GM12878 (cell line): Measurements from ENCODE around the gene SPAG6. TPM values are rescaled to one million over a fixed set of nuclear protein-coding genes. Genes with fewer than 3 reads are reported as not detected.

ENCODE experiments used
- ATAC-seq: fragments of 200-7000 bp; cut with Tn5 transposase; 3 replicates; pipeline ENCODE4 v1.9.1; 2020; ENCODE audit warnings: mild to moderate bottlenecking, moderate library complexity
- BruUV-seq: library from RNA; stranded (reverse); fragments of 400-500 nt; replicated peaks from 2 replicates; lab custom pipeline; 2021; lab: Mats Ljungman, UMichigan
- CTCF ChIA-PET: fragments of 300-600 bp; sonication (Branson Sonifier 250); formaldehyde crosslinking; extraction: SDS; loops from one replicate; lab custom pipeline; 2021; ENCODE audit warnings: inconsistent platforms; lab: Yijun Ruan, JAX
- POLR2A ChIA-PET: fragments of 350-600 bp; formaldehyde crosslinking; extraction: SDS; loops from one replicate; lab custom pipeline; 2021; ENCODE audit warnings: inconsistent platforms; lab: Charles Lee
- RAD21 ChIA-PET: fragments of 300-600 bp; sonication (Branson Sonifier 250); formaldehyde crosslinking; loops from one replicate; lab custom pipeline; 2023; ENCODE audit warnings: antibody characterized with exemption; ENCODE audit not compliant: unreplicated experiment; lab: Charles Lee
- SMC1A ChIA-PET: fragments of 300-600 bp; sonication (Branson Sonifier 250); formaldehyde crosslinking; loops from one replicate; lab custom pipeline; 2023; ENCODE audit not compliant: unreplicated experiment, uncharacterized antibody; lab: Charles Lee
- DNase-seq: peaks from one replicate; pipeline ENCODE4 v3.0.0-alpha.2; 2011; ENCODE audit warnings: low read depth, low spot score
- FAIRE-seq: peaks from 3 replicates; lab custom pipeline; 2011; peaks lifted over from hg19 to GRCh38; lab: Jason Lieb, UNC
- H2AFZ ChIP-seq: 2 replicates; pipeline ENCODE4 v1.6.0; 2011; ENCODE audit warnings: low read depth, low read length, control low read depth; ENCODE audit not compliant: control insufficient read depth
- H3K27ac ChIP-seq: 2 replicates; pipeline ENCODE4 v1.5.1; 2011; ENCODE audit warnings: control low read depth; ENCODE audit not compliant: control insufficient read depth, insufficient read depth
- H3K27me3 ChIP-seq, 2 experiments: replicated peaks in 1 of 2; 2 replicates each; pipeline versions ENCODE4 v1.6.0 to v1.6.1; 2011; ENCODE audit warnings: low read length in 1 of 2; ENCODE audit not compliant: control insufficient read depth in 2 of 2, insufficient read depth in 2 of 2
- H3K36me3 ChIP-seq, 2 experiments: 2 replicates each; pipeline ENCODE4 v1.5.1; 2011; ENCODE audit warnings: low read length in 1 of 2; ENCODE audit not compliant: control insufficient read depth in 2 of 2, insufficient read depth in 2 of 2
- H3K4me1 ChIP-seq: 2 replicates; pipeline ENCODE4 v1.6.1; 2011; ENCODE audit warnings: mild to moderate bottlenecking, low read length, moderate library complexity, mixed read lengths; ENCODE audit not compliant: control insufficient read depth, insufficient read depth
- H3K4me2 ChIP-seq: 2 replicates; pipeline ENCODE4 v1.6.0; 2011; ENCODE audit warnings: control low read depth; ENCODE audit not compliant: control insufficient read depth, insufficient read depth
- H3K4me3 ChIP-seq: fragments of 200-600 bp; sonication (generic); 2 replicates; pipeline ENCODE4 v1.5.1; 2016
- H3K79me2 ChIP-seq: 2 replicates; pipeline ENCODE4 v1.6.0; 2011; ENCODE audit warnings: low read length; ENCODE audit not compliant: control insufficient read depth, insufficient read depth
- H3K9ac ChIP-seq: 2 replicates; pipeline ENCODE4 v1.8.0; 2011; ENCODE audit warnings: low read length, control low read depth, mixed read lengths; ENCODE audit not compliant: control insufficient read depth, insufficient read depth
- H3K9me3 ChIP-seq: replicated peaks from 3 replicates; pipeline ENCODE4 v1.5.1; 2011; ENCODE audit warnings: mild to moderate bottlenecking, low read length; ENCODE audit not compliant: control insufficient read depth, insufficient read depth
- H4K20me1 ChIP-seq: 2 replicates; pipeline ENCODE4 v1.6.0; 2011; ENCODE audit not compliant: control insufficient read depth, insufficient read depth
- BMI1 ChIP-seq: fragments of 450-650 bp; IDR thresholded peaks from 2 replicates; pipeline ENCODE4 v1.6.1; 2016; ENCODE audit warnings: mild to moderate bottlenecking, moderate library complexity, borderline replicate concordance
- BRCA1 ChIP-seq: IDR thresholded peaks from 2 replicates; pipeline ENCODE4 v1.6.1; 2011; ENCODE audit warnings: low read depth, low read length, improper control_type of control experiment
- CREB1 ChIP-seq: IDR thresholded peaks from 2 replicates; pipeline ENCODE4 v1.6.1; 2012; ENCODE audit warnings: low read depth, mild to moderate bottlenecking, inconsistent platforms
- ESRRA ChIP-seq: IDR thresholded peaks from 2 replicates; pipeline ENCODE4 v1.6.1; 2012; ENCODE audit warnings: mild to moderate bottlenecking, low read length, improper control_type of control experiment
- HCFC1 ChIP-seq: fragments of 150-350 bp; IDR thresholded peaks from 2 replicates; pipeline ENCODE4 v1.6.1; 2014; ENCODE audit warnings: low read length
- KLF5 ChIP-seq: fragments of 450-650 bp; IDR thresholded peaks from 2 replicates; pipeline ENCODE4 v1.6.1; 2014; ENCODE audit warnings: mild to moderate bottlenecking; ENCODE audit not compliant: partially characterized antibody
- MTA3 ChIP-seq: IDR thresholded peaks from 2 replicates; pipeline ENCODE4 v1.6.1; 2012; ENCODE audit warnings: low read length, inconsistent platforms, borderline replicate concordance
- NR2C1 ChIP-seq: fragments of 450-650 bp; IDR thresholded peaks from 2 replicates; pipeline ENCODE4 v1.6.1; 2017; ENCODE audit warnings: antibody characterized with exemption, mild to moderate bottlenecking, moderate library complexity
- SREBF2 ChIP-seq: IDR thresholded peaks from 2 replicates; pipeline ENCODE4 v1.6.1; 2012; ENCODE audit warnings: mild to moderate bottlenecking, low read length
- STAT1 ChIP-seq: fragments of 450-650 bp; conservative IDR thresholded peaks from 2 replicates; pipeline ENCODE4 v1.6.1; 2014; ENCODE audit warnings: antibody characterized with exemption, mild to moderate bottlenecking
- TCF3 ChIP-seq: IDR thresholded peaks from 2 replicates; pipeline ENCODE4 v1.6.1; 2012; ENCODE audit warnings: low read depth, mild to moderate bottlenecking, low read length, borderline replicate concordance; ENCODE audit not compliant: insufficient read depth
- ZNF217 ChIP-seq: fragments of 450-650 bp; IDR thresholded peaks from 2 replicates; pipeline ENCODE4 v1.6.1; 2017; ENCODE audit warnings: antibody characterized with exemption, mild to moderate bottlenecking
- WGBS: methylation state at CpG from one replicate; pipeline ENCODE4 v1.1.6; 2016; ENCODE audit warnings: low lambda C conversion rate; ENCODE audit not compliant: insufficient replicate concordance, insufficient coverage; ENCODE audit errors: missing lambda C conversion rate; 5-methylcytosine and 5-hydroxymethylcytosine counted together
- in situ Hi-C: fragments of 300-500 bp; cut with MboI; formaldehyde crosslinking; loops from 9 replicates; pipeline ENCODE4 v1.14.3; 2018; ENCODE audit warnings: mixed read lengths
- intact Hi-C: fragments of 100-400 bp; cut with micrococcal nuclease; formaldehyde crosslinking; loops from one replicate; pipeline ENCODE4 v1.14.2; 2022; ENCODE audit not compliant: unreplicated experiment
- polyA plus RNA-seq, 11 experiments: library from polyadenylated mRNA; depleted of rRNA in 4 of 11; unstranded in 6 of 11; stranded (reverse) in 5 of 11; fragments of >200 nt; fragmentation: Nextera tagmentation in 4 of 11; fragmentation: Illumina TruSeq in 1 of 11; extraction: Ambion mirVana in 4 of 11; extraction: Trizol in 1 of 11; gene quantifications; 1 replicate in 1 of 11; 2 replicates in 10 of 11; pipeline versions ENCODE4 v1.2.1 to v1.2.3, GENCODE V29; 2011 to 2016; ENCODE audit warnings: inconsistent platforms in 2 of 11, missing spikeins in 2 of 11, low read depth in 1 of 11
- total RNA-seq, 4 experiments: library from RNA; depleted of rRNA in 3 of 4; stranded (reverse); fragments of >200 nt in 3 of 4; fragmentation: Illumina TruSeq in 1 of 4; extraction: Trizol in 1 of 4; gene quantifications; 2 replicates each; pipeline versions ENCODE4 v1.2.1 to v1.2.3, GENCODE V29; 2013 to 2021
- TF ChIP-seq, protein P1 (sequence below): fragments of 450-650 bp; IDR thresholded peaks from 2 replicates; pipeline ENCODE4 v1.6.1; 2018; ENCODE audit warnings: borderline replicate concordance, mild to moderate bottlenecking; ENCODE audit not compliant: partially characterized antibody
- TF ChIP-seq, protein P2 (sequence below): IDR thresholded peaks from 2 replicates; pipeline ENCODE4 v1.6.1; 2011; ENCODE audit warnings: borderline replicate concordance, low read depth, mild to moderate bottlenecking, moderate library complexity, low read length; ENCODE audit not compliant: insufficient read depth, poor library complexity, severe bottlenecking
- TF ChIP-seq, protein P3 (sequence below): fragments of 450-650 bp; IDR thresholded peaks from 2 replicates; pipeline ENCODE4 v1.6.1; 2017; ENCODE audit warnings: mild to moderate bottlenecking, moderate library complexity

The SPAG6 gene
- total and polyA plus RNA-seq, 10 of the 15 experiments (the other 5 are each of a cell fraction or from before 2014, with no cell fraction given), result 0.13 to 0.99 (median 0.40) TPM; not detected in 1

DNA sequence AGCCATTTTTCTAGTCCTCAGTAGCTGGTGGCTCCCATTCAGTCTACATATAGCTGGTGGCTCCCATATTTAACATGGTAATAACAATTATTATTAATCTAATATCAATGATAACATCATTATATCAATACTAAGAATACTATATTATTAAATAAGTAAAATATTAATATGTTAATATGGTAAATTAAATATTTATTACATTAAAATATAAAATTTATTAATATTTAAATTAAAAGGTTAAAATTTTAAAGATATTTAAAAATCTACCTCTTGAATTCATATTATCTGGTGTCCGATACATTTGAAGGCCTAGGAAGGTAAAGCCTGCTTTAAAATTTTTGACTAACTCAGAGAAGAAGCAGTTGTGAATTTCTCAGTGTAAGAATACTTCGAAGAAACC is 69.8 kb downstream of the SPAG6 start:
- no peaks in the 10 kb centered on the region for H3K4me1 ChIP-seq
- FAIRE-seq, result no peak
- ATAC-seq, result no peak
- no peak overlapping the region for H3K4me3 ChIP-seq
- TF ChIP-seq MTA3 (no peak), ZNF217 (no peak), NR2C1 (no peak), BMI1 (no peak), SREBF2 (no peak), TCF3 (no peak), HCFC1 (no peak), STAT1 (no peak), BRCA1 (no peak), CREB1 (no peak), KLF5 (no peak), ESRRA (no peak)
- TF ChIP-seq, protein P1, sequence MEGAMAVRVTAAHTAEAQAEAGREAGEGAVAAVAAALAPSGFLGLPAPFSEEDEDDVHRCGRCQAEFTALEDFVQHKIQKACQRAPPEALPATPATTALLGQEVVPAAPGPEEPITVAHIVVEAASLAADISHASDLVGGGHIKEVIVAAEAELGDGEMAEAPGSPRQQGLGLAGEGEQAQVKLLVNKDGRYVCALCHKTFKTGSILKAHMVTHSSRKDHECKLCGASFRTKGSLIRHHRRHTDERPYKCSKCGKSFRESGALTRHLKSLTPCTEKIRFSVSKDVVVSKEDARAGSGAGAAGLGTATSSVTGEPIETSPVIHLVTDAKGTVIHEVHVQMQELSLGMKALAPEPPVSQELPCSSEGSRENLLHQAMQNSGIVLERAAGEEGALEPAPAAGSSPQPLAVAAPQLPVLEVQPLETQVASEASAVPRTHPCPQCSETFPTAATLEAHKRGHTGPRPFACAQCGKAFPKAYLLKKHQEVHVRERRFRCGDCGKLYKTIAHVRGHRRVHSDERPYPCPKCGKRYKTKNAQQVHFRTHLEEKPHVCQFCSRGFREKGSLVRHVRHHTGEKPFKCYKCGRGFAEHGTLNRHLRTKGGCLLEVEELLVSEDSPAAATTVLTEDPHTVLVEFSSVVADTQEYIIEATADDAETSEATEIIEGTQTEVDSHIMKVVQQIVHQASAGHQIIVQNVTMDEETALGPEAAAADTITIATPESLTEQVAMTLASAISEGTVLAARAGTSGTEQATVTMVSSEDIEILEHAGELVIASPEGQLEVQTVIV, result no peak
- TF ChIP-seq, protein P2, sequence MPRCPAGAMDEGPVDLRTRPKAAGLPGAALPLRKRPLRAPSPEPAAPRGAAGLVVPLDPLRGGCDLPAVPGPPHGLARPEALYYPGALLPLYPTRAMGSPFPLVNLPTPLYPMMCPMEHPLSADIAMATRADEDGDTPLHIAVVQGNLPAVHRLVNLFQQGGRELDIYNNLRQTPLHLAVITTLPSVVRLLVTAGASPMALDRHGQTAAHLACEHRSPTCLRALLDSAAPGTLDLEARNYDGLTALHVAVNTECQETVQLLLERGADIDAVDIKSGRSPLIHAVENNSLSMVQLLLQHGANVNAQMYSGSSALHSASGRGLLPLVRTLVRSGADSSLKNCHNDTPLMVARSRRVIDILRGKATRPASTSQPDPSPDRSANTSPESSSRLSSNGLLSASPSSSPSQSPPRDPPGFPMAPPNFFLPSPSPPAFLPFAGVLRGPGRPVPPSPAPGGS, result no peak
- TF ChIP-seq, protein P3, sequence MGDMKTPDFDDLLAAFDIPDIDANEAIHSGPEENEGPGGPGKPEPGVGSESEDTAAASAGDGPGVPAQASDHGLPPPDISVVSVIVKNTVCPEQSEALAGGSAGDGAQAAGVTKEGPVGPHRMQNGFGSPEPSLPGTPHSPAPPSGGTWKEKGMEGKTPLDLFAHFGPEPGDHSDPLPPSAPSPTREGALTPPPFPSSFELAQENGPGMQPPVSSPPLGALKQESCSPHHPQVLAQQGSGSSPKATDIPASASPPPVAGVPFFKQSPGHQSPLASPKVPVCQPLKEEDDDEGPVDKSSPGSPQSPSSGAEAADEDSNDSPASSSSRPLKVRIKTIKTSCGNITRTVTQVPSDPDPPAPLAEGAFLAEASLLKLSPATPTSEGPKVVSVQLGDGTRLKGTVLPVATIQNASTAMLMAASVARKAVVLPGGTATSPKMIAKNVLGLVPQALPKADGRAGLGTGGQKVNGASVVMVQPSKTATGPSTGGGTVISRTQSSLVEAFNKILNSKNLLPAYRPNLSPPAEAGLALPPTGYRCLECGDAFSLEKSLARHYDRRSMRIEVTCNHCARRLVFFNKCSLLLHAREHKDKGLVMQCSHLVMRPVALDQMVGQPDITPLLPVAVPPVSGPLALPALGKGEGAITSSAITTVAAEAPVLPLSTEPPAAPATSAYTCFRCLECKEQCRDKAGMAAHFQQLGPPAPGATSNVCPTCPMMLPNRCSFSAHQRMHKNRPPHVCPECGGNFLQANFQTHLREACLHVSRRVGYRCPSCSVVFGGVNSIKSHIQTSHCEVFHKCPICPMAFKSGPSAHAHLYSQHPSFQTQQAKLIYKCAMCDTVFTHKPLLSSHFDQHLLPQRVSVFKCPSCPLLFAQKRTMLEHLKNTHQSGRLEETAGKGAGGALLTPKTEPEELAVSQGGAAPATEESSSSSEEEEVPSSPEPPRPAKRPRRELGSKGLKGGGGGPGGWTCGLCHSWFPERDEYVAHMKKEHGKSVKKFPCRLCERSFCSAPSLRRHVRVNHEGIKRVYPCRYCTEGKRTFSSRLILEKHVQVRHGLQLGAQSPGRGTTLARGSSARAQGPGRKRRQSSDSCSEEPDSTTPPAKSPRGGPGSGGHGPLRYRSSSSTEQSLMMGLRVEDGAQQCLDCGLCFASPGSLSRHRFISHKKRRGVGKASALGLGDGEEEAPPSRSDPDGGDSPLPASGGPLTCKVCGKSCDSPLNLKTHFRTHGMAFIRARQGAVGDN, result no peak
- WGBS, result 60% methylated on average over 2 of the region's 2 CpGs
- H3K27me3 ChIP-seq, result no peaks in the 10 kb centered on the region
- in situ Hi-C loops, result no loop called here
- POLR2A ChIA-PET, result no interaction called here
- intact Hi-C loops, result loop anchor here (5.0 to 10.0 kb wide), 2 partner anchors 310 to 423 kb away; no protein-coding TSS in a partner anchor
- no peaks in the 10 kb centered on the region for H4K20me1 ChIP-seq
- no peak overlapping the region for H3K4me2 ChIP-seq
- H3K27ac ChIP-seq, result no peak overlapping the region
- H2AFZ ChIP-seq, result no peak overlapping the region
- RAD21 ChIA-PET, result interaction anchor here (1.2 kb wide), 1 partner anchor 14 kb away, joined by 3 read pairs; no protein-coding TSS in a partner anchor
- CTCF ChIA-PET, result no interaction called here
- H3K79me2 ChIP-seq, result no peaks in the 10 kb centered on the region
- H3K36me3 ChIP-seq, result no peaks in the 10 kb centered on the region
- no peak for DNase-seq
- no peaks in the 10 kb centered on the region for H3K9me3 ChIP-seq
- no TSS peak for BruUV-seq
- SMC1A ChIA-PET, result interaction anchor here (0.6 to 1.2 kb wide), 3 partner anchors 12 to 1904 kb away, joined by 3 read pairs; no protein-coding TSS in a partner anchor
- no peak overlapping the region for H3K9ac ChIP-seq
